Measurements from ENCODE around the gene RSPH4A. TPM values are rescaled to one million over a fixed set of nuclear protein-coding genes. Genes with fewer than 3 reads are reported as not detected.

The RSPH4A gene
- total and polyA plus RNA-seq, 9 donors: 0.52 to 17.9 (median 2.3) TPM

DNA sequence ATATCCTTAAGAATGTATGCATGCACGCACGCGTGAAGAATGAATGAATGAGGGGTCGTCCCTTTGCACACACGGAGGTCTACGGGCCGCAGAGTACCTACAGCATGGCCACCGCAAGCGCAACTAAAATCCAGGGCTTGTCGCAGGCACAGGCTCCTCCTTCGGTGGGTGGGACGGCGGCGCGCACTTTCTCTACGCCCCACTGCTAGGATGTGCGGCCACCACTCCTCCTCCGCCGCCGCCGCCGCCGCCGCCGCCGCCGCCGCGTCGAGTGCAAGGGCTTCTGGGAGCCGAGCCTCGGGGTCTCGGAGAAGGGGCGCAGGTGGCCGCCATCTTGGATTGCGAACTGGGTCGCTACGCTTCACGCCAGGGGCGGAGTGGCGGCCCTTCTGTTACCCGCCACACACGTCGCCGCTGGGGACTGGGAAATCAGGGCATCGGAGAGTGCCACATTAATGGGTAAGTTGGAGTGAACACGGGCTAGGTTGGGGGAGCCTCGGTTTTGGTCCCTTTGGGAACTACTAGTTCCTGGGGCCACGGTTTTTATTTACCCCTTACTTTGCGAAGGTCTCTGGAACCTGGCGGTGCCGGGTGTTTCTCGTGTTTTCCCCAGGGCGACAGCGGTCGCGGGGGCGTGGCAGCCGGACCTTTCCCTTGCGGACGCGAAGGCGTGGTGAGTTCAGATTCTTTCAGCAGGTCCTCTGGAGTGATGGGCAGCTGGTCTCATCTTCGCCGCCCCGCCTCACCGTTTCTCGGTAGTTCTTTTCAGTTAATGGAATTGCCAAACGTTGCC, 64.8 kb downstream of the RSPH4A start, which contains the start of gene KPNA5:
TSS of gene KPNA5 (plus strand) at position 332 of the 793 bp plus-strand sequence. CDS start at position 456, 124 bp downstream.
- Histone ChIP-seq H3K27ac (peak within 1 kb of the TSS; percentile 75 to 93), H3K4me3 (peak within 1 kb of the TSS; percentile 93), H3K36me3 (no peaks in the 10 kb centered on the region), H3K4me1 (ENCODE audit: insufficient read depth) (peaks cover 1% of the 10 kb centered on the region), H3K27me3 (no peaks in the 10 kb centered on the region), H3K9me3 (no peaks in the 10 kb centered on the region)
- TF ChIP-seq, protein P1, sequence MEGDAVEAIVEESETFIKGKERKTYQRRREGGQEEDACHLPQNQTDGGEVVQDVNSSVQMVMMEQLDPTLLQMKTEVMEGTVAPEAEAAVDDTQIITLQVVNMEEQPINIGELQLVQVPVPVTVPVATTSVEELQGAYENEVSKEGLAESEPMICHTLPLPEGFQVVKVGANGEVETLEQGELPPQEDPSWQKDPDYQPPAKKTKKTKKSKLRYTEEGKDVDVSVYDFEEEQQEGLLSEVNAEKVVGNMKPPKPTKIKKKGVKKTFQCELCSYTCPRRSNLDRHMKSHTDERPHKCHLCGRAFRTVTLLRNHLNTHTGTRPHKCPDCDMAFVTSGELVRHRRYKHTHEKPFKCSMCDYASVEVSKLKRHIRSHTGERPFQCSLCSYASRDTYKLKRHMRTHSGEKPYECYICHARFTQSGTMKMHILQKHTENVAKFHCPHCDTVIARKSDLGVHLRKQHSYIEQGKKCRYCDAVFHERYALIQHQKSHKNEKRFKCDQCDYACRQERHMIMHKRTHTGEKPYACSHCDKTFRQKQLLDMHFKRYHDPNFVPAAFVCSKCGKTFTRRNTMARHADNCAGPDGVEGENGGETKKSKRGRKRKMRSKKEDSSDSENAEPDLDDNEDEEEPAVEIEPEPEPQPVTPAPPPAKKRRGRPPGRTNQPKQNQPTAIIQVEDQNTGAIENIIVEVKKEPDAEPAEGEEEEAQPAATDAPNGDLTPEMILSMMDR (IDR thresholded peaks at IDR 0.05): no peak
- peak; percentile 54 for TF ChIP-seq POLR2A (IDR thresholded peaks at IDR 0.05)
- 0 to 1% (median 1%) methylated on average over 69 of the region's 69 CpGs for WGBS, 3 donors
- DNase-seq: peak; percentile 84 to 92 (median 87)
- intact Hi-C loops (cut with DNase I): no loop called here

DNA sequence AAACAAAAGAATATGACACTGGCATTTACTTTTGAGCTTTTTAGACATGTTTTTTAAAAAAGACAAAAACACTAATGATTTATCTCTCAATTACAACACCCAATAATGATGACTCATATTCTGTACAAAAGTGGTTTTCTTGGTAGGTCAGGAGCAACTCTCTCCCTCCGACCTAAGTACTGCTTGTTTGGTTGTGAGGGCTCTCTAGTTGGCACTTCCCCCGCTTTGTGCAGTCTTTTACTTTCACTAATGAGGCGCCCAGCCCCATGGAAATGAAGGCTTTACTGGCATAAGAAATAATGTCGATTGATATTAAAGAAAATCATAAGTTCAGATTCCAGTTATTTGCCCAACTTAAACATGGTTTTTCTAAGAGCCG, 66.0 kb downstream of the RSPH4A start:
- Histone ChIP-seq H3K4me1 (ENCODE audit: insufficient read depth) (peaks cover 1% of the 10 kb centered on the region), H3K27ac (peak overlapping the region in 1 of 2 donors; percentile 93), H3K4me3 (peak overlapping the region; percentile 93), H3K9me3 (no peaks in the 10 kb centered on the region), H3K36me3 (no peaks in the 10 kb centered on the region), H3K27me3 (no peaks in the 10 kb centered on the region)
- 16 to 35% (median 19%) methylated on average over 5 of the region's 5 CpGs for WGBS, 3 donors
- TF ChIP-seq, protein P1 (IDR thresholded peaks at IDR 0.05): no peak
- DNase-seq: peak in 4 of 5 donors; percentile 19 to 38 (median 28)
- intact Hi-C loops (cut with DNase I): no loop called here

Other genes with a start within 250 kb of the RSPH4A start
- 10 to 100 TPM; 27.9 to 61.6 (median 43.1) TPM for gene DSE, start 245.5 kb upstream of the RSPH4A start, total RNA-seq
- 10 to 100 TPM; 23.1 to 29.0 TPM for gene DSE, start 245.5 kb upstream of the RSPH4A start, polyA plus RNA-seq
- 1 to 10 TPM; 1.6 to 8.5 (median 3.0) TPM for gene CALHM6, start 155.1 kb upstream of the RSPH4A start, total RNA-seq
- 10 to 100 TPM in 1 of 2 donors, 1 to 10 TPM in 1; 5.2 to 14.0 TPM for gene CALHM6, start 155.1 kb upstream of the RSPH4A start, polyA plus RNA-seq
- gene CALHM5, start 104.8 kb upstream of the RSPH4A start, total RNA-seq: 1 to 10 TPM in 2 of 7 donors, under 1 TPM in 5; 0.20 to 1.2 (median 0.68) TPM
- gene CALHM5, start 104.8 kb upstream of the RSPH4A start, polyA plus RNA-seq: 1 to 10 TPM in 1 of 2 donors, under 1 TPM in 1; 0.70 to 3.2 TPM
- under 1 TPM in 1 of 7 donors, not detected in 6; 0.10 TPM for gene TRAPPC3L, start 70.8 kb upstream of the RSPH4A start, total RNA-seq
- gene TRAPPC3L, start 70.8 kb upstream of the RSPH4A start, polyA plus RNA-seq: under 1 TPM; 0.08 to 0.20 TPM
- gene CALHM4, start 62.7 kb upstream of the RSPH4A start, total RNA-seq: not detected
- under 1 TPM in 1 of 2 donors, not detected in 1; 0.38 TPM for gene CALHM4, start 62.7 kb upstream of the RSPH4A start, polyA plus RNA-seq
- gene RWDD1, start 45.0 kb upstream of the RSPH4A start, total RNA-seq: 10 to 100 TPM; 36.5 to 53.0 (median 48.8) TPM
- gene RWDD1, start 45.0 kb upstream of the RSPH4A start, polyA plus RNA-seq: 10 to 100 TPM; 56.8 to 82.2 TPM
- 1 to 10 TPM; 4.3 to 8.6 (median 5.0) TPM for gene ZUP1, start 52.3 kb downstream of the RSPH4A start, total RNA-seq
- 1 to 10 TPM; 3.5 to 4.3 TPM for gene ZUP1, start 52.3 kb downstream of the RSPH4A start, polyA plus RNA-seq
- gene KPNA5, start 64.7 kb downstream of the RSPH4A start, total RNA-seq: 10 to 100 TPM; 14.4 to 50.6 (median 36.5) TPM
- gene KPNA5, start 64.7 kb downstream of the RSPH4A start, polyA plus RNA-seq: 1 to 10 TPM; 7.1 to 9.3 TPM
- gene FAM162B, start 149.2 kb downstream of the RSPH4A start, total RNA-seq: 1 to 10 TPM; 2.2 to 9.5 (median 6.4) TPM
- gene FAM162B, start 149.2 kb downstream of the RSPH4A start, polyA plus RNA-seq: 10 to 100 TPM in 1 of 2 donors, 1 to 10 TPM in 1; 4.7 to 11.6 TPM
- not detected for gene GPRC6A, start 212.6 kb downstream of the RSPH4A start, total RNA-seq
- gene GPRC6A, start 212.6 kb downstream of the RSPH4A start, polyA plus RNA-seq: not detected